Astrocyte (in vitro differentiated cells and primary cell): Measurements from ENCODE around the gene EPX. TPM values are rescaled to one million over a fixed set of nuclear protein-coding genes. Genes with fewer than 3 reads are reported as not detected.

ENCODE experiments used
- DNase-seq: peaks from one replicate; pipeline ENCODE4 v3.0.0-alpha.2; 2010; ENCODE audit warnings: low read depth
- FAIRE-seq: peaks from 2 replicates; lab custom pipeline; 2011; peaks lifted over from hg19 to GRCh38; lab: Jason Lieb, UNC
- H2AFZ ChIP-seq: 2 replicates; pipeline ENCODE4 v1.6.0; 2012; ENCODE audit warnings: low read depth, low read length, inconsistent platforms
- H3K27ac ChIP-seq: 2 replicates; pipeline ENCODE4 v1.5.1; 2011; ENCODE audit warnings: low read depth, low read length, inconsistent platforms
- H3K27me3 ChIP-seq: 2 replicates; pipeline ENCODE4 v1.6.0; 2011; ENCODE audit warnings: low read length, inconsistent platforms; ENCODE audit not compliant: insufficient read depth
- H3K36me3 ChIP-seq: 2 replicates; pipeline ENCODE4 v1.5.1; 2011; ENCODE audit warnings: low read length, inconsistent platforms; ENCODE audit not compliant: insufficient read depth
- H3K4me1 ChIP-seq: 2 replicates; pipeline ENCODE4 v1.5.1; 2011; ENCODE audit warnings: low read length, inconsistent platforms; ENCODE audit not compliant: insufficient read depth
- H3K4me2 ChIP-seq: 2 replicates; pipeline ENCODE4 v1.6.0; 2012; ENCODE audit warnings: low read length, inconsistent platforms
- H3K4me3 ChIP-seq: 2 replicates; pipeline ENCODE4 v1.5.1; 2011; ENCODE audit warnings: low read depth, mild to moderate bottlenecking, low read length, inconsistent platforms; ENCODE audit not compliant: insufficient read depth
- H3K79me2 ChIP-seq: 2 replicates; pipeline ENCODE4 v1.6.0; 2012; ENCODE audit warnings: mild to moderate bottlenecking, low read length, inconsistent platforms; ENCODE audit not compliant: insufficient read depth
- H3K9ac ChIP-seq: 2 replicates; pipeline ENCODE4 v1.6.0; 2012; ENCODE audit warnings: mild to moderate bottlenecking, low read length, inconsistent platforms
- H3K9me3 ChIP-seq: 2 replicates; pipeline ENCODE4 v1.5.1; 2012; ENCODE audit warnings: low read depth, mild to moderate bottlenecking, low read length, inconsistent platforms; ENCODE audit not compliant: insufficient read depth
- H4K20me1 ChIP-seq: 2 replicates; pipeline ENCODE4 v1.6.0; 2012; ENCODE audit warnings: low read length, inconsistent platforms; ENCODE audit not compliant: insufficient read depth
- H3K27ac Mint-ChIP-seq: one replicate; pipeline ENCODE4 v1.8.0; 2021; ENCODE audit warnings: mild to moderate bottlenecking, mixed read lengths; ENCODE audit not compliant: unreplicated experiment
- H3K27me3 Mint-ChIP-seq: one replicate; pipeline ENCODE4 v1.8.0; 2021; ENCODE audit warnings: low read depth, mixed read lengths; ENCODE audit not compliant: unreplicated experiment
- H3K36me3 Mint-ChIP-seq: one replicate; pipeline ENCODE4 v1.8.0; 2021; ENCODE audit warnings: low read depth, mixed read lengths; ENCODE audit not compliant: unreplicated experiment
- H3K4me1 Mint-ChIP-seq: one replicate; pipeline ENCODE4 v1.8.0; 2021; ENCODE audit warnings: low read depth, mixed read lengths; ENCODE audit not compliant: unreplicated experiment
- H3K4me3 Mint-ChIP-seq: one replicate; pipeline ENCODE4 v1.8.0; 2021; ENCODE audit warnings: mild to moderate bottlenecking, moderate library complexity, mixed read lengths; ENCODE audit not compliant: unreplicated experiment
- H3K9me3 Mint-ChIP-seq: one replicate; pipeline ENCODE4 v1.8.0; 2021; ENCODE audit warnings: mild to moderate bottlenecking, mixed read lengths; ENCODE audit not compliant: unreplicated experiment
- CTCF ChIP-seq: IDR thresholded peaks from 2 replicates; pipeline ENCODE4 v1.5.1; 2011; ENCODE audit warnings: low read depth, mild to moderate bottlenecking, inconsistent platforms, low read length, moderate library complexity; ENCODE audit not compliant: insufficient read depth
- EZH2 ChIP-seq: IDR thresholded peaks from 2 replicates; pipeline ENCODE4 v1.6.1; 2012; ENCODE audit warnings: mild to moderate bottlenecking, low read length, inconsistent platforms; ENCODE audit not compliant: insufficient read depth
- total RNA-seq: library from RNA; stranded (reverse); gene quantifications from 2 replicates; pipeline ENCODE4 v1.2.1, GENCODE V29; 2021

Gene EPX
- total RNA-seq, 1 donor from 2014 or later: not detected

- no peaks in the 10 kb centered on the region for H4K20me1 ChIP-seq
- H3K27ac ChIP-seq: no peak overlapping the region
- H3K27me3 Mint-ChIP-seq: peaks cover 48% of the 10 kb centered on the region
- no peak overlapping the region for H3K4me3 ChIP-seq
- no peak overlapping the region for H3K27ac Mint-ChIP-seq
- no peaks in the 10 kb centered on the region for H3K79me2 ChIP-seq
- no peak for FAIRE-seq
- no peaks in the 10 kb centered on the region for H3K36me3 ChIP-seq
- peaks cover 8% of the 10 kb centered on the region for H3K27me3 ChIP-seq
- no peak overlapping the region for H3K4me2 ChIP-seq
- H2AFZ ChIP-seq: no peak overlapping the region
- TF ChIP-seq CTCF: no peak
- TF ChIP-seq EZH2: no peak
- H3K4me1 ChIP-seq: peaks cover 10% of the 10 kb centered on the region
- H3K4me3 Mint-ChIP-seq: no peak overlapping the region
- no peaks in the 10 kb centered on the region for H3K4me1 Mint-ChIP-seq
- H3K9me3 ChIP-seq: no peaks in the 10 kb centered on the region
- H3K36me3 Mint-ChIP-seq: no peaks in the 10 kb centered on the region
- no peak for DNase-seq
- H3K9me3 Mint-ChIP-seq: peaks cover 1% of the 10 kb centered on the region
- no peak overlapping the region for H3K9ac ChIP-seq
Measured at GRCh38 chr17:58191241-58191896, 1.2 kb upstream of the EPX start.

DNA sequence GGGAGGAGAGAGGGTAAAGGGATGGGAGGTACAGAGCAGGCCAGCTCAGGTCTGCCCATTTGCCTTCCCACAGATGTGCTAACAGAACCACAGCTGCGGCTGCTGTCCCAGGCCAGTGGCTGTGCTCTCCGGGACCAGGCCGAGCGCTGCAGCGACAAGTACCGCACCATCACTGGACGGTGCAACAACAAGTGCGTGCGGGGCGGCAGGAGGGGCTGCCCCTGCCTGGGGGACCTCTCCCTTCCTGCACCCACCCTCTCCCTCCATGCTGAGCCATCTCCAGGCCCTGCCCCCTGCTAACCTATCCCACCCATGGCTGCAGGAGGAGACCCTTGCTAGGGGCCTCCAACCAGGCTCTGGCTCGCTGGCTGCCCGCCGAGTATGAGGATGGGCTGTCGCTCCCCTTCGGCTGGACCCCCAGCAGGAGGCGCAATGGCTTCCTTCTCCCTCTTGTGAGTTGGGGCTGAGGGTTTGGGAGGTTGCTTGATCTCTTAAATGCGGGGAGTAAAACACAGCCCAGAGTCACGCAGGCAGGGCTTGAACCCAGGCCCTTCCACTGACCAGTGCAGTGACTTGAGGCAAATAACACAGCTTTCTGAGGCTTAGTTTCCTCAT lies 1.2 kb downstream of the EPX start:
- Mint-ChIP-seq H3K4me1 (no peaks in the 10 kb centered on the region), H3K4me3 (no peak overlapping the region), H3K9me3 (peaks cover 1% of the 10 kb centered on the region), H3K27ac (no peak overlapping the region), H3K36me3 (no peaks in the 10 kb centered on the region), H3K27me3 (peaks cover 55% of the 10 kb centered on the region)
- Histone ChIP-seq H3K4me2 (no peak overlapping the region), H3K36me3 (no peaks in the 10 kb centered on the region), H2AFZ (no peak overlapping the region), H3K27me3 (peaks cover 10% of the 10 kb centered on the region), H3K79me2 (no peaks in the 10 kb centered on the region), H3K9me3 (no peaks in the 10 kb centered on the region), H3K4me1 (peaks cover 10% of the 10 kb centered on the region), H4K20me1 (no peaks in the 10 kb centered on the region), H3K27ac (no peak overlapping the region), H3K4me3 (no peak overlapping the region), H3K9ac (no peak overlapping the region)
- DNase-seq (no peak), FAIRE-seq (no peak)
- TF ChIP-seq EZH2: no peak
- TF ChIP-seq CTCF: no peak
